Measurements from ENCODE around the gene VPS9D1.
"Not testable (repeated sequence)": the region's sequence is repeated elsewhere in the genome, so short reads cannot be mapped to it uniquely, and the experiment has no call there.

VPS9D1 gene

DNA sequence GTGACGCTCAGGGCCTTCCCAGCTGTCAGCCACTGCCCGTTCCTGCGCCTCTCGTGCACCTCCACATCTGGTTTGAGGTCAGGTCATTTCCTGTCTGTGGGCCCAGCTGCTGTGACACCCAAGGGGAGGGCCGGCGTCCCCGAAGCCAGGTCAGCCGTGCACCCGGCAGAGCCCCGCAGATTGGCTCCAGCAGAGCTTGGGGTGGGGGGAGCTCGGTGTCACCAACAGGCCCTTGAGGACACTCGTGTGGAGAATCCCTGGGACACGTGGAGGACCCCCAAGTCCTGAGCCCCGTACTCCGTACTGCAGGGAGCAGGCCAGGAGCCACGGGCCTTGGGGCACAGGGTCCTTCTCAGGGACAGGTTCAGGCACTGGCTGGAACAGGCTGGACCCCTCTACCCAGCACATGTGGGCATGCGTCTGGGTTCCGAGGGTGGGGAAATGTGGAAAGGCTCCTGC lies 24.0 kb downstream of the VPS9D1 start:
- no peaks in the 10 kb centered on the region for H3K9me3 ChIP-seq (ENCODE audit: control insufficient read depth, low read length)
- DNase-seq (ENCODE audit: low read depth): no peak
- no peaks in the 10 kb centered on the region for H3K27me3 ChIP-seq (replicated peaks; ENCODE audit: control insufficient read depth, insufficient read depth, low read length)
- H3K4me3 ChIP-seq (ENCODE audit: low read length): no peak overlapping the region
- no peak overlapping the region for H3K9ac ChIP-seq (ENCODE audit: low read length)
- H3K36me3 ChIP-seq (ENCODE audit: control insufficient read depth, insufficient read depth, low read length, severe bottlenecking): peaks cover 27% of the 10 kb centered on the region
- H3K4me1 ChIP-seq (ENCODE audit: control insufficient read depth, insufficient read depth, low read length): peaks cover 11% of the 10 kb centered on the region

DNA sequence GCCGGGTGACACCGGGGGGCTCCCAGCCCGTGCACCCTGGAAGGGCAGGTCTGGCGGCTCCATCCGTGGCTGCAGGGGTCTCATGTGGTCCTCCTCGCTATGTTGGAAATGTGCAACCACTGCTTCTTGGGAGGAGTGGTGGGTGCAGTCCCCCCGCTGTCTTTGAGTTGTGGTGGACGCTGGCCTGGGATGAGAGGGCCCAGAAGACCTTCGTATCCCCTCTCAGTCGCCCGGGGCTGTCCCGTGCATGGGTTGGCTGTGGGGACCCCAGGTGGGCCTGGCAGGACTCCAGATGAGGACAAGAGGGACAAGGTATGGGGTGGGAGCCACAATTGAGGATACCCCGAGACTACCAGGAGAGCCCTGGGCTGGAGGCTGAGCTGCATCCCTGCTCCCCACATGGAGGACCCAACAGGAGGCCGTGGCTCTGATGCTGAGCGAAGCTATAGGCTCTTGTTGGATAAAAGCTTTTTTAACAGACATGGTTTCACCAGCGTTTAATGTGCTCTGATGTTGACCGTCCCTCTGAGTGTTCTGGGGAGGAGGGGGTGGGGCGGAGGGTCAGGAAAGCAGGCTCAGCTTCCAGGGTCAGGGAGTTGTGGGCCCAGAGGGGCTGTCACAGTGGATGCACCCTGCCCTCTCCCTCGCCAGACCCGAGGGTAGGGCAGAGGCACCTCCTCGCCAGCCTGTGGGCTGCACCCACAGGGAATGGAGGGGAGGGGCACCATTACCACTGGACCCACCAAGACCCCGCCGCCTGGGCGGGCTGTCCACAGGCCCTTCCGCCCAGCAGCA lies 24.6 kb downstream of the VPS9D1 start:
- peaks cover 33% of the 10 kb centered on the region for H3K36me3 ChIP-seq (ENCODE audit: control insufficient read depth, insufficient read depth, low read length, severe bottlenecking)
- no peak for DNase-seq (ENCODE audit: low read depth)
- no peaks in the 10 kb centered on the region for H3K27me3 ChIP-seq (replicated peaks; ENCODE audit: control insufficient read depth, insufficient read depth, low read length)
- H3K4me3 ChIP-seq (ENCODE audit: low read length): no peak overlapping the region
- H3K9me3 ChIP-seq (ENCODE audit: control insufficient read depth, low read length): no peaks in the 10 kb centered on the region
- peaks cover 11% of the 10 kb centered on the region for H3K4me1 ChIP-seq (ENCODE audit: control insufficient read depth, insufficient read depth, low read length)
- H3K9ac ChIP-seq (ENCODE audit: low read length): no peak overlapping the region

DNA sequence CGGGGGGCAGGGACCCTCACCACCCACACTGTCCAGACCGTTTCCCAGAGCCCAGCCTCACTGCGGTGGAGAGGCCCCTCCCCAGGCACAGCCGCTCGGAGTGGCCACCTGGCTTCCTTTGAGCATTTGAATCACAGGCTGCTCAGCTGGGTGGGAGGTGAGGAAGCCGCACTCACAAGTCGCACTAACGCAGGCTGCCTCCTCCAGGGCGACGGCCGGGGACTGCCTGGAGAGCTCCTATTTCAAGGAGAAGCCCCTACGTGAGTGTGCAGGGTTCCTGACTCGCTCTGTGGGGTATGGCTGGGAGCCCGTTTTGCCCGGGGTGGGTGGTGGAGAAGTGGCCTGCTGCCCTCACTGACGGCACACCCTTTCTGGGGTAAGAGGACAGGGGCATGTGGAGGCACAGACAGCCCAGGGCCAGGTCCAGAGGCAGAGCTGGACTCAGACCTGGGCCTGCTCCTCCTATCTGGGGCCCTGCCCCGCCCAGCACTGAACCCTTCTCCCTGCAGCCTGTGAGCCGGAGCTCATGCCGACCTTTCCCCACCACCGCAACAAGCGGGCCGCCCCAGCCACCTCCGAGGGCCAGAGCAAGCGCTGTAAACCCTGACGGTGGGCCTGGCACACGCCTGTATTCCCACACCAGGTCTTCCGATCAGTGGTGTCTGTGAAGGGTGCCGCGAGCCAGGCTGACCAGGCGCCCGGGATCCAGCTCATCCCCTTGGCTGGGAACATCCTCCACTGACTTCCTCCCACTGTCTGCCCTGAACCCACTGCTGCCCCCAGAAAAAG lies 25.4 kb downstream of the VPS9D1 start:
- H3K36me3 ChIP-seq (ENCODE audit: control insufficient read depth, insufficient read depth, low read length, severe bottlenecking): peaks cover 33% of the 10 kb centered on the region
- no peak overlapping the region for H3K4me3 ChIP-seq (ENCODE audit: low read length)
- DNase-seq (ENCODE audit: low read depth): no peak
- H3K9ac ChIP-seq (ENCODE audit: low read length): no peak overlapping the region
- peaks cover 5% of the 10 kb centered on the region for H3K4me1 ChIP-seq (ENCODE audit: control insufficient read depth, insufficient read depth, low read length)
- H3K27me3 ChIP-seq (replicated peaks; ENCODE audit: control insufficient read depth, insufficient read depth, low read length): no peaks in the 10 kb centered on the region
- H3K9me3 ChIP-seq (ENCODE audit: control insufficient read depth, low read length): no peaks in the 10 kb centered on the region

DNA sequence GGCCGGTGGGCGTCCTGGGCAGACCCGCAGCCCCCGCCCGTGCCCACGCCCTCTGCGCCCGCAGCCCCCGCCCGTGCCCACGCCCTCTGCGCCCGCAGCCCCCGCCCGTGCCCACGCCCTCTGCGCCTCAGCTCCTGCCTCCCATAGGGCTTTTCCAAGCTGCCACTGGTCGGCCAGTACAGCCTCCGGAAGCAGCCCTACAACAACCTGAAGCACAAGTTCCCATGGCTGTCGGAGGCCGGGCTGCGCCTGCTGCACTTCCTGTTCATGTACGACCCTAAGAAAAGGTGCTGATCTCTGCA lies 26.0 kb downstream of the VPS9D1 start:
- H3K27me3 ChIP-seq (replicated peaks; ENCODE audit: control insufficient read depth, insufficient read depth, low read length); H3K4me3 ChIP-seq (ENCODE audit: low read length); H3K4me1 ChIP-seq (ENCODE audit: control insufficient read depth, insufficient read depth, low read length); DNase-seq (ENCODE audit: low read depth); H3K9ac ChIP-seq (ENCODE audit: low read length); H3K9me3 ChIP-seq (ENCODE audit: control insufficient read depth, low read length): not testable (repeated sequence)
- peaks cover 33% of the 10 kb centered on the region for H3K36me3 ChIP-seq (ENCODE audit: control insufficient read depth, insufficient read depth, low read length, severe bottlenecking)

DNA sequence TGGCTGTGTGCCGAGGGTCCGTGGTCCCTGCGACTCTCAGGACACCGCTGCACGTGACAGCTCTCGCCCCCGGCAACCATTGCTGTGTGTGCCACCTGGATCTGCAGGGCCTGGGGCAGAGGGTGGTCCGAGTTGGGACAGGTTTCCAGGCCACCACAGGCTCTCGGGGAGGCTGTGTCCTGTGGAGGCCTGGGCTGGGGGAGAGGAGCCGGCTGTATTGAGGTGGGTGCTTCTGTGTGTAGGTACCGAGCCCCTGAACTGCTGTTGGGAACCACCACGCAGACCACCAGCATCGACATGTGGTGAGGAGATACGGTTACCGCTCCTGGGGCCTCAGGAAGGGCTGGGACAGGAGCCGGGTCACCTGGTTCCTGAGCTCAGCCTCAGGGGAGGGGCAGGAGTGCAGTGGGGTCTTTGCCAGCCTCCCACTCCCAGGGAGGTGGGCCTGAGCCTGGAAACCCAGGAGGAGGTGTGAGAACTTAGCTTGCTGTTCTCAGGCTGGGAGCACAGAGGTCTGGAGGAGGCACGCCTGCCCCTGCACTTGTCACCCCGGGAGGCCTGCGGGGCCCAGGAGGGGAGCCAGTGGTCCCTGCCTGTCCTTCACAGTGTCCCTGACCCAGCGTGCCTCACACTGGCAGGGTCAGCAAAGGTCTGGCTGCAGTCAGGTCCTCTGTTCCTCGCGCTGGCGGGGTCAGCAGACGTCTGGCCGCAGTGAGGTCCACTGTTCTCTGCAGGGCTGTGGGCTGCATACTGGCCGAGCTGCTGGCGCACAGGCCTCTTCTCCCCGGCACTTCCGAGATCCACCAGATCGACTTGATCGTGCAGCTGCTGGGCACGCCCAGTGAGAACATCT lies 26.5 kb downstream of the VPS9D1 start:
- Histone ChIP-seq H3K36me3 (ENCODE audit: control insufficient read depth, insufficient read depth, low read length, severe bottlenecking) (peaks cover 36% of the 10 kb centered on the region), H3K9me3 (ENCODE audit: control insufficient read depth, low read length) (no peaks in the 10 kb centered on the region), H3K27me3 (replicated peaks; ENCODE audit: control insufficient read depth, insufficient read depth, low read length) (no peaks in the 10 kb centered on the region), H3K4me3 (ENCODE audit: low read length) (no peak overlapping the region), H3K9ac (ENCODE audit: low read length) (no peak overlapping the region), H3K4me1 (ENCODE audit: control insufficient read depth, insufficient read depth, low read length) (no peaks in the 10 kb centered on the region)
- DNase-seq (ENCODE audit: low read depth): no peak

DNA sequence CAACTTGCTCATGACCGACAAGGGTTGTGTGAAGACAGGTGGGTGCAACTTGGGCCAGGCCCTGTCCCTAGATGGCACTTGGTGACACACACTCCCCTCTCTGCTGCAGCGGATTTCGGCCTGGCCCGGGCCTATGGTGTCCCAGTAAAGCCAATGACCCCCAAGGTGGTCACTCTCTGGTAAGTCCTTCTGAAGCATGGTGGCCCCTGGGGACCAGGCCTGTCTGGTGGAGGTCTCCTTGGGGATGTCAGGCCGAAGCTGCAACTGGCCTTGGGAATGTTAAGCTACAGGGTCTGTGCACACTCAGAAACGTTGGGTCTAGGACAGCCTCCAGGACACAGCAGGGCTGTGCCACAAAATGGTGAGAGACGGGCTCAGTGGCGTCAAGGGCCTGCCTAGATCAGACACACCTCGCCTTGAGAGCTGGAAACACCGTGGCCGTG lies 27.4 kb downstream of the VPS9D1 start:
- DNase-seq (ENCODE audit: low read depth): no peak
- Histone ChIP-seq H3K4me1 (ENCODE audit: control insufficient read depth, insufficient read depth, low read length) (no peaks in the 10 kb centered on the region), H3K9ac (ENCODE audit: low read length) (no peak overlapping the region), H3K9me3 (ENCODE audit: control insufficient read depth, low read length) (no peaks in the 10 kb centered on the region), H3K27me3 (replicated peaks; ENCODE audit: control insufficient read depth, insufficient read depth, low read length) (no peaks in the 10 kb centered on the region), H3K36me3 (ENCODE audit: control insufficient read depth, insufficient read depth, low read length, severe bottlenecking) (peaks cover 37% of the 10 kb centered on the region), H3K4me3 (ENCODE audit: low read length) (no peak overlapping the region)

DNA sequence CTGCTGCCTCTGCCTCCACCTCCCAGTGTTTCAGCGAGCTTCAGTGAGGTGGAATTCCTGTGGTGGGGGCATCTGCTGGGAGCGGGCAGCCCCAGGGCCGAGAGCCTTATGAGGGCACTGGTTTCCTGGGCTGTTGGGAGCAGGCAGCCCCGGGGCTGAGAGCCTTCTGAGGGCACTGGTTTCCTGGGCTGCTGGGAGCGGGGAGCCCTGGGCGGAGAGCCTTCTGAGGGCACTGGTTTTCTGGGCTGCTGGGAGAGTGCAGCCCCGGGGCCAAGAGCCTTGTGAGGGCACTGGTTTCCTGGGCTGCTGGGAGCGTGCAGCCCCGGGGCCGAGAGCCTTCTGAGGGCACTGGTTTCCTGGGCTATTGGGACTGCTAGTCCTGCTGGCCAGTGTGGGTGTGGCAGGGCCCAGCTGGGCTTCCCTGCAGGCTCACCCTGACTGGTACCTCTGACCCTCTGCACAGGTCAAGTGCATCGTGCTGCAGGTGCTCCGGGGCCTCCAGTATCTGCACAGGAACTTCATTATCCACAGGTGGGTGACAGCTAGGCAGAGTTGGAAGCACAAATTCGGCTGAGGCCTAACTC lies 28.6 kb downstream of the VPS9D1 start:
- no peak overlapping the region for H3K4me3 ChIP-seq (ENCODE audit: low read length)
- peaks cover 37% of the 10 kb centered on the region for H3K36me3 ChIP-seq (ENCODE audit: control insufficient read depth, insufficient read depth, low read length, severe bottlenecking)

DNA sequence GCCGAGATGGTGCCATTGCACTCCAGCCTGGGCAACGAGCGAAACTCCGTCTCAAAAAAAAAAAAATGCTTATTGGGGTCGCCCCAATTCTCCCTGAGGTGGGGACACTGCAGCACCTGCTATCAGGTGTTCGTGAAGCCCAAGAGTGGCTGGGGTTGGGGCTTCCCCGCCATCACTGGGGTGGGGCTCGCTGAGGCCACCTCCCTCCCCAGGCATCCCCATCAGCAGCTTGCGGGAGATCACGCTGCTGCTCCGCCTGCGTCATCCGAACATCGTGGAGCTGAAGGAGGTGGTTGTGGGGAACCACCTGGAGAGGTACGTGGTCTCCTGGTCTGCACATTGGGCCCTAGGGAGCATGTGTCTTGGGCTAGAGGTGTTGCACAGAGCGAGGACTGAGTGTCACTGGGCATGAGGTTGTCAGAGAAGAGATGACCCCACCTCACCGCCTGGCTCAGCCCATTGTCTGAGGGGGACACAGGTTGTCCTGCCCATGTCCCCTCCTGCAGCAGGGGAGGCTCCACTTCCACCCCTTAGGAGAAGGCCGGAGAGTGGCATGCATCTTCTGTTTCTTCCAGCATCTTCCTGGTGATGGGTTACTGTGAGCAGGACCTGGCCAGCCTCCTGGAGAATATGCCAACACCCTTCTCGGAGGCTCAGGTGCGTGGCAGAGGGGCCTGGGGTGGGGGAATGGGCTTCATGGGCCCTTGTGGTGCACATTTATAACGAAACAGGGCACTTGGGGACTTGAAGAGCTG lies 29.3 kb downstream of the VPS9D1 start:
- no peaks in the 10 kb centered on the region for H3K27me3 ChIP-seq (replicated peaks; ENCODE audit: control insufficient read depth, insufficient read depth, low read length)
- H3K4me1 ChIP-seq (ENCODE audit: control insufficient read depth, insufficient read depth, low read length): peaks cover 9% of the 10 kb centered on the region
- no peak overlapping the region for H3K9ac ChIP-seq (ENCODE audit: low read length)
- peaks cover 37% of the 10 kb centered on the region for H3K36me3 ChIP-seq (ENCODE audit: control insufficient read depth, insufficient read depth, low read length, severe bottlenecking)
- no peak for DNase-seq (ENCODE audit: low read depth)
- H3K4me3 ChIP-seq (ENCODE audit: low read length): no peak overlapping the region
- no peaks in the 10 kb centered on the region for H3K9me3 ChIP-seq (ENCODE audit: control insufficient read depth, low read length)

More for the DNA sequence above, 28.6 kb downstream of the VPS9D1 start:
- DNase-seq (ENCODE audit: low read depth): no peak
- H3K4me1 ChIP-seq (ENCODE audit: control insufficient read depth, insufficient read depth, low read length): peaks cover 8% of the 10 kb centered on the region
- no peaks in the 10 kb centered on the region for H3K9me3 ChIP-seq (ENCODE audit: control insufficient read depth, low read length)
- H3K27me3 ChIP-seq (replicated peaks; ENCODE audit: control insufficient read depth, insufficient read depth, low read length): no peaks in the 10 kb centered on the region
- no peak overlapping the region for H3K9ac ChIP-seq (ENCODE audit: low read length)

DNA sequence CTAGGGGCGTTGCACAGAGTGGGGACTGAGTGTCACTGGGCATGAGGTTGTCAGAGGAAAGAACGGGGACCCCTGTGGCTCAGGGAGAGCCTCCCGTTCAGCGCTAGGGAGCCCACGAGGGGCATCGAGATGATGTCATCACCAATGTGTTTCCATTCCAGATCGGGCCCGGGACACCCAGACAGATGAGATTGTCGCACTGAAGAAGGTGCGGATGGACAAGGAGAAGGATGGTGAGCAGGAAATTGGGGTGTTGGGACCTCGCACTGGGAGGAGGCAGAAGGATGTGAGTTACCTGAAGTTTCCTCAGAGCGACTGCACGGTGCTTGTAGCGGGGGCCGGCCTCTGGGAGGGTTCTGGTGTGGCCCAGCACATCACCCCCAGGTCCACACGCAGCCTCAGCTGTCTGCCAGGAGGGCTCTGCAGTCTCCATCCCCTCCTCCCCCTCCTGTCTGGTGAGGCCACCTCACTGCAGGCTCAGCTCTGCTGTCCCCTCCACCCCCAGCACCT lies 30.3 kb downstream of the VPS9D1 start:
- Histone ChIP-seq H3K4me3 (ENCODE audit: low read length) (no peak overlapping the region), H3K36me3 (ENCODE audit: control insufficient read depth, insufficient read depth, low read length, severe bottlenecking) (peaks cover 37% of the 10 kb centered on the region), H3K27me3 (replicated peaks; ENCODE audit: control insufficient read depth, insufficient read depth, low read length) (no peaks in the 10 kb centered on the region), H3K9me3 (ENCODE audit: control insufficient read depth, low read length) (no peaks in the 10 kb centered on the region), H3K9ac (ENCODE audit: low read length) (no peak overlapping the region), H3K4me1 (ENCODE audit: control insufficient read depth, insufficient read depth, low read length) (peaks cover 9% of the 10 kb centered on the region)
- no peak for DNase-seq (ENCODE audit: low read depth)

DNA sequence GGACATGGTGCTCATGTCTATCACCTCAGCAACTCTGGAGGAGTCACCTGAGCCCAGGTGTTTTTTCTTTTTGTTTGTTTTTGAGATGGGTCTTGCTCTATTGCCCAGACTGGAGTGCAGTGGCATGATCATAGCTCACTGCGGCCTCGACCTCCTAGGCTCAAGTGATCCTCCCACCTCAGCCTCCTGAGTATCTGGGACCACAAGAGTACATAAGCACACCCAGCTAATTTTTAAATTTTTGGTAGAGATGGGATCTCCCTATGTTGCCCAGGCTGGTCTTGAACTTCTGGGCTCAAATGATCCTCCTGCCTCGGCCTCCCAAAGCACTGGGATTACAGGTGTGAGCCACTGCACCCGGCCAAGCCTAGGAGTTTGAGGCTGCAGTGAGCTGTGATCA lies 31.1 kb downstream of the VPS9D1 start:
- not testable (repeated sequence) for H3K9me3 ChIP-seq (ENCODE audit: control insufficient read depth, low read length); H3K4me1 ChIP-seq (ENCODE audit: control insufficient read depth, insufficient read depth, low read length); H3K4me3 ChIP-seq (ENCODE audit: low read length); H3K9ac ChIP-seq (ENCODE audit: low read length); DNase-seq (ENCODE audit: low read depth); H3K27me3 ChIP-seq (replicated peaks; ENCODE audit: control insufficient read depth, insufficient read depth, low read length)
- peaks cover 34% of the 10 kb centered on the region for H3K36me3 ChIP-seq (ENCODE audit: control insufficient read depth, insufficient read depth, low read length, severe bottlenecking)

All from adipocyte (in vitro differentiated cells).